ENCODE measurements around the gene PDZD8.

Gene PDZD8

DNA sequence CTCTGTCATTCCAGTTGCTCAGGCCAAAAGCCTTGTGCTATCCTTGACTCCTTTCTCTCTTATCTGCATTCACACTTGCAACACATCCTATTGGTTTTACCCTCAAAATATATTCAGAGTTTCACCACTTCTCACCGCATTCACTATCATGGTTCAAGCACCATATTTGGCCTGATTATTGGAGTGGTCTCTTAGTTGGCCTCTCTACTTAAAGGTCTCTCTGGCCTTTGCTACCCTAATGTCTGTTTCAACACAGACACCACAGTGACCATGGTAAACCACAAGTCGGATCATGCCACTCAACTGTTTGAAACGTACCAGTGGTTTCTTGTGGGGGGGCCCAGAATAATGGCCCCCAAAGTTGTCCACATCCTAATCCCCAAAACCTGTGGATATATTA is 15.2 kb upstream of the PDZD8 start:
- TF ChIP-seq, protein P1, sequence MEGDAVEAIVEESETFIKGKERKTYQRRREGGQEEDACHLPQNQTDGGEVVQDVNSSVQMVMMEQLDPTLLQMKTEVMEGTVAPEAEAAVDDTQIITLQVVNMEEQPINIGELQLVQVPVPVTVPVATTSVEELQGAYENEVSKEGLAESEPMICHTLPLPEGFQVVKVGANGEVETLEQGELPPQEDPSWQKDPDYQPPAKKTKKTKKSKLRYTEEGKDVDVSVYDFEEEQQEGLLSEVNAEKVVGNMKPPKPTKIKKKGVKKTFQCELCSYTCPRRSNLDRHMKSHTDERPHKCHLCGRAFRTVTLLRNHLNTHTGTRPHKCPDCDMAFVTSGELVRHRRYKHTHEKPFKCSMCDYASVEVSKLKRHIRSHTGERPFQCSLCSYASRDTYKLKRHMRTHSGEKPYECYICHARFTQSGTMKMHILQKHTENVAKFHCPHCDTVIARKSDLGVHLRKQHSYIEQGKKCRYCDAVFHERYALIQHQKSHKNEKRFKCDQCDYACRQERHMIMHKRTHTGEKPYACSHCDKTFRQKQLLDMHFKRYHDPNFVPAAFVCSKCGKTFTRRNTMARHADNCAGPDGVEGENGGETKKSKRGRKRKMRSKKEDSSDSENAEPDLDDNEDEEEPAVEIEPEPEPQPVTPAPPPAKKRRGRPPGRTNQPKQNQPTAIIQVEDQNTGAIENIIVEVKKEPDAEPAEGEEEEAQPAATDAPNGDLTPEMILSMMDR (IDR thresholded peaks at IDR 0.05; ENCODE audit: insufficient read depth, low read depth, low read length, missing control alignments) = no peak
- no peak for DNase-seq (ENCODE audit: low read depth)
- H3K4me3 ChIP-seq (ENCODE audit: low read depth, low read length) = no peak overlapping the region

DNA sequence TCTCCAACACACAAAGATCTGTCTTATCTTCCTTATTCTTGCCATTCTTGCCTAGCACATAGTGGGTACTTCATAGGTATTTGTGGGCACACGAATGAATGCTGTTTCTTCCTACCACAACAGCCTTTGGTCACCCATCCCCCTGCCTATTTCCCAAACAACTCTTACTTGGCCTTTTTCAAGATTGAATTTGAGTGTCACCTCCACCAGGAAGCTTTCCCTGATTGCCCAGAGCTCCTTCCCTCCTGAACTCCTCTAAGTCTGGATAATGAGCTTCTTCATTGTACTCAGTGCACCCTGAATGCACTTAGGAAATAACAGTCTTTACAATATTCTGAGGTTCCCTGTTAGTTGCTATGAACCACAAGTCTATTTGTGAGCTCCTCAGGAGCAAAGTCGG is 11.6 kb upstream of the PDZD8 start:
- TF ChIP-seq, protein P1 (IDR thresholded peaks at IDR 0.05; ENCODE audit: insufficient read depth, low read depth, low read length, missing control alignments) = no peak
- H3K4me3 ChIP-seq (ENCODE audit: low read depth, low read length) = no peak overlapping the region
- no peak for DNase-seq (ENCODE audit: low read depth)

DNA sequence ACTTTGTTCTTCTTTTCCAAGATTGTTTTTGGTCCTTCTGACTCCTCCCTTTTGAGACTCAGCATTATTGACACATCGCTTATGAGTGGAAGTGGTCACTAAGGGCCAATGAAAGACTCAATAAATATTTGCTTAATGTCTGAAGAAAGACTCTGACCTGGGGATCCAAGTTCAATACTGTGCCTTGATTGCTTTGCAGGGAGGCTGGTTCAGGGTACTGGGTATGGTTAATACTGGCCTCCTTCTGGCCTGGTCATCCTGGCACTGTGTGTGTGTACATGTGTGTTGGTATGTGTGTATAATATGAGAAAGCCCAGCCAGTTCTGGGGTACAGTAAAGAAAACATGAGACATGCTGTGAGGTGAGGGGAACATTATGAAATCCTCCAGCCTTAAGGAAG is 7.6 kb upstream of the PDZD8 start:
- no peak for DNase-seq (ENCODE audit: low read depth)
- TF ChIP-seq, protein P1 (IDR thresholded peaks at IDR 0.05; ENCODE audit: insufficient read depth, low read depth, low read length, missing control alignments) = no peak
- no peak overlapping the region for H3K4me3 ChIP-seq (ENCODE audit: low read depth, low read length)

DNA sequence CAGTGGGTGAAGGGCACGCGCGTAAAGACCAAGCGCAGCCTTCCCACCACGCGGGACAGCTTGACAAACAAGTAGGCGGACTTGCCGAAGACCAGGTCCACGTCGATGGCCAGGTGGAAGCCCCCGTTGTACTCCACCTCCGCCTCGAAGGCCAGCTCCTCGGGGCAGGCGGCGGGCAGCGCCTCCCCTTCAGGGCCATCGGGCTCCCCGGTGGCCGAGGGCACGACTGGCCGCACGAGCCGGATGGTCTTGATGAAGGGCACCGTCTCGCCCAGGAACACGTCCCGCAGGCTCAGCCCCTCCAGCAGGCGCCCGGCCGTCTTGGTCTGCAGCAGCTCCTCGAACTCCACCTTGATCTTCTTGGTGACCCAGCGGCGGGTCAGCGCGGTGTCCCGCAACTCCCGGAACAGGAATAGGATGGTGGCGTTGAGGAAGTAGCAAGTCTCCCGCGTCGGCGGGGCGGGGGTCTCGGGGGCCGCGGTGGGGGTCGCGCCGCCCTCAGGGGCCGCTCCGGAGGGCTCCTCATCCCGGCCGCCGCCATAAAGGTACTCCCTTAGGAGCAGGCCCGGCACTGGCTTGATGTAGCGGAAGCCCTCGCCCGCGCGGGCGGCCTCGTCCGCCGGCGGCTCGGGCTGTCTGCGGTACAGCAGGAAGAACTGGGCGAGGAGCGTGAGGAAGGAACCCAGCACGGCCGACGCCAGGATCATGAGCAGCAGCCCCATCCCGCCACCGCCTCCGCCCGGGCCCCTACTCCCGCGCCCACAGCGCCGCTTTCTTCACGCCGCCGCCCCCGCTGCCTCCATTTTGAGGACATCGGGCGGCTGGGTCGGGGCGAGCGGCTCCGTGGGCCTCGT is 507 bp downstream of the PDZD8 start:
- DNase-seq (ENCODE audit: low read depth) = peak; percentile 60
- peak overlapping the region; percentile 76 for H3K4me3 ChIP-seq (ENCODE audit: low read depth, low read length)
- TF ChIP-seq, protein P1 (IDR thresholded peaks at IDR 0.05; ENCODE audit: insufficient read depth, low read depth, low read length, missing control alignments) = no peak

DNA sequence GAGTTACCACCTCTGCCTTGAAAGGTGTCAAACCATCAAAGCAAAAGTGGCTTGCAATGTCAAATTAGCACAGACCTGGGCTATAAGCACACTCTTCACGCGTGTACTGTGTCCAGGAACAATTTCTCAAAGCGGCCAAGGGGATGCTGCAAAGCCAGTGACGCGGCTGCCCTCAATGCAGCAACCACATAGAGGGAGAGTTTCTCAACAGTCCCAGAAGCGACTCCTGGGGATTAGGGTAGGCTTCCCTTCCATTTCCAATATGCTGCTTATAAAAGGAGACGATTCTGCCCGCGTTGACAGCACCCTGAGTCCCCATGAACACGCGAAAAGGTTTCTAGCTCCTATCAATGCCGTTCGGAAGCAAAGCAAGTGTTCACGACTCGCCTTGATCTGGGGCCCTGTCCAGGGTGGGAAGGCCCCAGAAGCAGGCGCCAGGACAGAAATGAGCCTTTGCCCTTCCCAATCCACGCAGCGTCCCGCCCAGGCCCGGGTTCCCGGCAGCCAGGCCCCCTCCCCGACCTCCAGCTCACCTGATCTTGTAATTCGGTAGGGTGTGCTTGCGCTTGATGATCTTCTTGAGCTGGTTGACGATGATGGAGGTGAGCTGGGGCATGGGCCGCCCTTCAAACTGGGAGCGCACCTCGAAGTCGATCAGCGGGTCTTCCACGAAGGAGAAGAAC is 1.3 kb downstream of the PDZD8 start:
- TF ChIP-seq, protein P1 (IDR thresholded peaks at IDR 0.05; ENCODE audit: insufficient read depth, low read depth, low read length, missing control alignments) = no peak
- DNase-seq (ENCODE audit: low read depth) = peak; percentile 40
- peak overlapping the region; percentile 76 for H3K4me3 ChIP-seq (ENCODE audit: low read depth, low read length)

DNA sequence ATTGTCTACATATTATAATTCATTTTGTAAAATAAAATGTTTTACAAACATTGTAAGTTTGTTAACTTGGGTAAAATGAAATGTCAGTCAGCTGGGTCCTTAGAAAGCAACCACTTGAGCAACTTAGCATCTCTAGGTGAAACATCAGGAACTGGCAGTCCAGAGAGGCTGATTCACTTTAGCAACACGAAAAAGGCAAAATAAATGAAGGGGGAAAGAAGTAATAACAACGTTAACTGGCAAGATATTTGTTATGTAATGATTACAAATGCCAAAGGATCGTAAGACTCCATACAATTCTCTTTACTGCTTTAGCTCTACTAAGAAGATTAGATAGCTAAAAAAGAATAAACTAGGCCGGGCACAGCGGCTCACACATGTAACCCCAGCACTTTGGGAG is 5.0 kb downstream of the PDZD8 start:
- H3K4me3 ChIP-seq (ENCODE audit: low read depth, low read length) = no peak overlapping the region
- no peak for DNase-seq (ENCODE audit: low read depth)
- TF ChIP-seq, protein P1 (IDR thresholded peaks at IDR 0.05; ENCODE audit: insufficient read depth, low read depth, low read length, missing control alignments) = no peak

Data from GM12865 (cell line).